Endothelial cell of umbilical vein (primary cell): Measurements from ENCODE around the gene OTC. TPM values are rescaled to one million over a fixed set of nuclear protein-coding genes. Genes with fewer than 3 reads are reported as not detected.

Source experiments
- BruUV-seq: library from RNA; stranded (reverse); fragments of 400-500 nt; replicated peaks from 2 replicates; lab custom pipeline; 2021; lab: Mats Ljungman, UMichigan
- CTCF ChIA-PET: fragments of 300-600, 350-600 bp; sonication (Branson Sonifier 250); formaldehyde crosslinking; loops from one replicate; lab custom pipeline; 2021; ENCODE audit warnings: antibody characterized with exemption, inconsistent platforms; lab: Charles Lee
- POLR2A ChIA-PET: fragments of 300-600, 350-600 bp; sonication (Branson Sonifier 250); formaldehyde crosslinking; loops from one replicate; lab custom pipeline; 2021; ENCODE audit warnings: antibody characterized with exemption, inconsistent platforms; lab: Charles Lee
- DNase-seq: peaks from one replicate; pipeline ENCODE4 v3.0.0-alpha.2; 2011; ENCODE audit warnings: low read depth, low spot score
- FAIRE-seq: peaks from 2 replicates; lab custom pipeline; 2011; peaks lifted over from hg19 to GRCh38; lab: Jason Lieb, UNC
- H2AFZ ChIP-seq: 2 replicates; pipeline ENCODE4 v1.6.0; 2012; ENCODE audit warnings: low read depth, low read length, control low read depth, inconsistent platforms
- H3K27ac ChIP-seq: 2 replicates; pipeline ENCODE4 v1.5.1; 2011; ENCODE audit warnings: low read depth, mild to moderate bottlenecking, control low read depth, low read length, moderate library complexity; ENCODE audit not compliant: insufficient read depth
- H3K27me3 ChIP-seq, 2 experiments: 2 replicates each; pipeline versions ENCODE4 v1.6.0 to v1.6.1; 2011; ENCODE audit warnings: low read length in 2 of 2, mixed read lengths in 1 of 2; ENCODE audit not compliant: control insufficient read depth in 2 of 2, insufficient read depth in 2 of 2
- H3K36me3 ChIP-seq, 2 experiments: 2 replicates in 1 of 2; 3 replicates in 1 of 2; pipeline ENCODE4 v1.5.1; 2011; ENCODE audit warnings: low read length in 2 of 2, mild to moderate bottlenecking in 1 of 2, moderate library complexity in 1 of 2; ENCODE audit not compliant: control insufficient read depth in 2 of 2, insufficient read depth in 2 of 2; ENCODE audit errors: extremely low read depth in 1 of 2
- H3K4me1 ChIP-seq: 3 replicates; pipeline ENCODE4 v1.5.1; 2011; ENCODE audit warnings: mild to moderate bottlenecking, low read length; ENCODE audit not compliant: control insufficient read depth, insufficient read depth; ENCODE audit errors: extremely low read depth
- H3K4me2 ChIP-seq: 2 replicates; pipeline ENCODE4 v1.6.1; 2011; ENCODE audit warnings: low read length, control low read depth, mixed read lengths; ENCODE audit not compliant: insufficient read depth
- H3K4me3 ChIP-seq, 3 experiments: fragments of 200-600 bp in 1 of 3; sonication (generic), shearing (Covaris generic) in 1 of 3; replicated peaks in 1 of 3; 2 replicates each; pipeline ENCODE4 v1.5.1; 2011 to 2016; ENCODE audit warnings: control low read depth in 3 of 3, low read length in 3 of 3, mild to moderate bottlenecking in 2 of 3, inconsistent platforms in 1 of 3, low read depth in 1 of 3, moderate library complexity in 1 of 3; ENCODE audit not compliant: insufficient read depth in 1 of 3
- H3K79me2 ChIP-seq: 2 replicates; pipeline ENCODE4 v1.6.0; 2012; ENCODE audit warnings: low read length, inconsistent platforms; ENCODE audit not compliant: control insufficient read depth, insufficient read depth
- H3K9ac ChIP-seq: replicated peaks from 2 replicates; pipeline ENCODE3; 2011; ENCODE audit warnings: low read length, control low read depth; ENCODE audit not compliant: insufficient read depth; ENCODE audit errors: extremely low read depth
- H3K9me1 ChIP-seq: replicated peaks from 3 replicates; pipeline ENCODE4 v1.6.0; 2011; ENCODE audit warnings: mild to moderate bottlenecking, low read length; ENCODE audit not compliant: control insufficient read depth, insufficient read depth; ENCODE audit errors: extremely low read depth
- H3K9me3 ChIP-seq: replicated peaks from 2 replicates; pipeline ENCODE4 v1.5.1; 2012; ENCODE audit warnings: low read length, inconsistent platforms; ENCODE audit not compliant: control insufficient read depth, insufficient read depth
- H4K20me1 ChIP-seq: replicated peaks from 2 replicates; pipeline ENCODE3; 2011; ENCODE audit warnings: mild to moderate bottlenecking, low read length; ENCODE audit not compliant: control insufficient read depth, insufficient read depth; ENCODE audit errors: extremely low read depth
- CTCF ChIP-seq, 2 donors: IDR thresholded peaks; 1 replicate in 1 of 2; 2 replicates in 1 of 2; pipeline ENCODE4 v1.5.1; 2011; ENCODE audit warnings: low read length in 2 of 2, mild to moderate bottlenecking in 2 of 2, moderate library complexity in 2 of 2, control low read depth in 1 of 2, inconsistent platforms in 1 of 2, low read depth in 1 of 2; ENCODE audit not compliant: insufficient read depth in 1 of 2; ENCODE audit errors: extremely low read depth in 1 of 2
- EZH2 ChIP-seq: IDR thresholded peaks from 2 replicates; pipeline ENCODE4 v1.6.1; 2012; ENCODE audit warnings: borderline replicate concordance, low read depth, mild to moderate bottlenecking, moderate library complexity, low read length, inconsistent platforms; ENCODE audit not compliant: severe bottlenecking
- FOS ChIP-seq: IDR thresholded peaks from 2 replicates; pipeline ENCODE4 v1.6.1; 2011; ENCODE audit warnings: mild to moderate bottlenecking, low read length, moderate library complexity, borderline replicate concordance; ENCODE audit not compliant: insufficient read depth
- GATA2 ChIP-seq: IDR thresholded peaks from 2 replicates; pipeline ENCODE4 v1.7.0; 2011; ENCODE audit warnings: low read depth, mild to moderate bottlenecking, moderate library complexity, mixed read lengths, low read length; ENCODE audit not compliant: insufficient read length, insufficient read depth
- JUN ChIP-seq: IDR thresholded peaks from 2 replicates; pipeline ENCODE4 v1.6.1; 2011; ENCODE audit warnings: borderline replicate concordance, low read depth; ENCODE audit not compliant: insufficient read length, insufficient read depth
- MAX ChIP-seq: IDR thresholded peaks from 2 replicates; pipeline ENCODE4 v1.6.1; 2011; ENCODE audit not compliant: insufficient read depth, insufficient read length
- MYC ChIP-seq: IDR thresholded peaks from one replicate; pipeline ENCODE4 v1.6.1; 2011; ENCODE audit warnings: mild to moderate bottlenecking, low read depth, low read length
- POLR2A ChIP-seq: IDR thresholded peaks from 2 replicates; pipeline ENCODE4 v1.6.1; 2012; ENCODE audit warnings: low read depth, mild to moderate bottlenecking, control low read depth, low read length
- POLR2AphosphoS5 ChIP-seq: IDR thresholded peaks from 2 replicates; pipeline ENCODE4 v1.6.1; 2012; ENCODE audit warnings: low read depth, mild to moderate bottlenecking, control low read depth, low read length, moderate library complexity; ENCODE audit not compliant: insufficient read depth
- dilution Hi-C: fragments of 300-500 bp; cut with MboI; formaldehyde crosslinking; loops from one replicate; pipeline ENCODE4 v1.15.0; 2019; ENCODE audit warnings: low sequenced_read_pairs; ENCODE audit not compliant: extremely low pct_ligation_motif_present
- intact Hi-C: fragments of 100-400 bp; cut with micrococcal nuclease; formaldehyde crosslinking; loops from one replicate; pipeline ENCODE4 v1.10.0; 2022
- polyA plus RNA-seq, 4 experiments: library from polyadenylated mRNA; depleted of rRNA in 3 of 4; stranded (reverse) in 3 of 4; unstranded in 1 of 4; fragments of >200 nt; gene quantifications; 2 replicates each; pipeline versions ENCODE4 v1.2.1 to v1.2.3, GENCODE V29; 2011 to 2012; ENCODE audit warnings: missing spikeins in 1 of 4
- total RNA-seq: library from RNA; stranded (reverse); gene quantifications from 2 replicates; pipeline ENCODE4 v1.2.3, GENCODE V29; 2021

OTC gene
- total and polyA plus RNA-seq, 2 donors (not counting 3 experiments of a cell fraction or from before 2014, with no cell fraction given): not detected

- intact Hi-C loops: no loop called here
- DNase-seq: no peak
- Histone ChIP-seq H3K4me1 (peaks cover 4% of the 10 kb centered on the region), H3K9me1 (no peaks in the 10 kb centered on the region), H3K36me3 (no peaks in the 10 kb centered on the region), H3K4me2 (no peak overlapping the region), H2AFZ (no peak overlapping the region), H3K9me3 (no peaks in the 10 kb centered on the region), H4K20me1 (no peaks in the 10 kb centered on the region), H3K27ac (no peak overlapping the region), H3K9ac (no peak overlapping the region), H3K79me2 (no peaks in the 10 kb centered on the region), H3K4me3 (no peak overlapping the region), H3K27me3 (no peaks in the 10 kb centered on the region)
- ChIA-PET POLR2A (no interaction called here), CTCF (no interaction called here)
- dilution Hi-C loops: no loop called here
- TF ChIP-seq MAX: no peak
- TF ChIP-seq EZH2: no peak
- FAIRE-seq: no peak
- BruUV-seq: no TSS peak
Measured at GRCh38 chrX:38341442-38341841, 11.0 kb upstream of the OTC start.

DNA sequence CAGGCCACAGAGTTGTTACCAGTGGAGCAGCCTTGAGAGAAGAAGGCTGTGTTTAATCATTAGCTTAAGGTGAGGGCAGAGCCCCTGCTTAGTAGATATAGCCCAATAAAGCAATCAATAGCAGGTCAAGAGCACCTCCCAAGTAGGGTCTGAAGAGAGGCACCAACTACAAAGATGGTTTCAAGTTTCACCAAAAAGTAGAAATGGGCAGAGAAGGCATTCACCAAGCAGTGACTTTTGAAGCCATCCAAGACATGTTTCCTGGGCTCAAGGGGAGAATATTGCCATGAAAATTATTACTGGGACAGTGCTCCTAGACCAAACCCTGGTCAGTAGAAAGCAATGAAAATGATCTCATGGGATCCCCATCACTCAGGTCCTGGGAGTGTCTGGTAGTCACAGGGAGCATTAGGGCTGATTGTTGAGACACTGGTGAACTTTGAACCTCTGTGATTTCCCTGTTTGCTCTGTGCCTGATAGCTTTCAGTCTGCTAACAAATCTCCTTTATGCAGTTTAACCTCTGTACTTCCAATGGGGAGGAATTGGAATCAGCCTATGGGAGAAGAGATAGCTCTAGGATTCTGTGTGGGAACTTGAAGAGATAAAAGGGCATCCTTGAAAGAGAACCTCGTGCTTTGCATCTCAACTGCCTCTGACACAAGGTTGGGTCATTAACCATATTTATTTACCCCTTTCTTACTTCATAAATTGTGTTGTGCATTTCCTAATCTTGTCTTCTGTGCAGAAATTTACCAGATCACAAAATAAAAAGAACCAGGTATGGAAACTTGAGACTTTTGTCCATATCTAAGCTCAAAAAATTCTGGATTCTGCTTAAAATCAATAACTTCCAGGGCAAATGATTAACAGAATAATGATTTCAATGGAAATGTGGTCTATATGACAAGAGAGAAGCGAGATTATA lies 9.3 kb upstream of the OTC start:
- H3K9ac ChIP-seq: no peak overlapping the region
- H3K36me3 ChIP-seq: no peaks in the 10 kb centered on the region
- intact Hi-C loops: no loop called here
- ChIA-PET CTCF (no interaction called here), POLR2A (no interaction called here)
- no peak overlapping the region for H3K27ac ChIP-seq
- no peak overlapping the region for H3K4me2 ChIP-seq
- no peak for DNase-seq
- no peak overlapping the region for H2AFZ ChIP-seq
- no peak for FAIRE-seq
- no peak for TF ChIP-seq EZH2
- TF ChIP-seq POLR2AphosphoS5: no peak
- TF ChIP-seq FOS: no peak
- TF ChIP-seq GATA2: no peak
- TF ChIP-seq CTCF (IDR thresholded peaks at IDR 0.05; ENCODE audit: extremely low read depth in 1 of 2, insufficient read depth in 1 of 2, low read depth in 1 of 2, low read length in 2 of 2): no peak
- no peak for TF ChIP-seq POLR2A
- TF ChIP-seq MAX: no peak
- no peak for TF ChIP-seq MYC
- no peak for TF ChIP-seq JUN
- BruUV-seq: no TSS peak
- no peaks in the 10 kb centered on the region for H3K79me2 ChIP-seq
- dilution Hi-C loops: no loop called here
- no peaks in the 10 kb centered on the region for H3K9me3 ChIP-seq
- peaks cover 9% of the 10 kb centered on the region for H3K4me1 ChIP-seq
- H3K4me3 ChIP-seq: no peak overlapping the region
- no peaks in the 10 kb centered on the region for H3K27me3 ChIP-seq
- H3K9me1 ChIP-seq: no peaks in the 10 kb centered on the region
- H4K20me1 ChIP-seq: no peaks in the 10 kb centered on the region
